Astrocyte (in vitro differentiated cells and primary cell): ENCODE data around the gene PFDN1. TPM values are rescaled to one million over a fixed set of nuclear protein-coding genes. Genes with fewer than 3 reads are reported as not detected.

Source experiments
- DNase-seq: peaks from one replicate; pipeline ENCODE4 v3.0.0-alpha.2; 2010; ENCODE audit warnings: low read depth
- FAIRE-seq: peaks from 2 replicates; lab custom pipeline; 2011; peaks lifted over from hg19 to GRCh38; lab: Jason Lieb, UNC
- H2AFZ ChIP-seq: 2 replicates; pipeline ENCODE4 v1.6.0; 2012; ENCODE audit warnings: low read depth, low read length, inconsistent platforms
- H3K27ac ChIP-seq: 2 replicates; pipeline ENCODE4 v1.5.1; 2011; ENCODE audit warnings: low read depth, low read length, inconsistent platforms
- H3K27me3 ChIP-seq: 2 replicates; pipeline ENCODE4 v1.6.0; 2011; ENCODE audit warnings: low read length, inconsistent platforms; ENCODE audit not compliant: insufficient read depth
- H3K36me3 ChIP-seq: 2 replicates; pipeline ENCODE4 v1.5.1; 2011; ENCODE audit warnings: low read length, inconsistent platforms; ENCODE audit not compliant: insufficient read depth
- H3K4me1 ChIP-seq: 2 replicates; pipeline ENCODE4 v1.5.1; 2011; ENCODE audit warnings: low read length, inconsistent platforms; ENCODE audit not compliant: insufficient read depth
- H3K4me2 ChIP-seq: 2 replicates; pipeline ENCODE4 v1.6.0; 2012; ENCODE audit warnings: low read length, inconsistent platforms
- H3K4me3 ChIP-seq: 2 replicates; pipeline ENCODE4 v1.5.1; 2011; ENCODE audit warnings: low read depth, mild to moderate bottlenecking, low read length, inconsistent platforms; ENCODE audit not compliant: insufficient read depth
- H3K79me2 ChIP-seq: 2 replicates; pipeline ENCODE4 v1.6.0; 2012; ENCODE audit warnings: mild to moderate bottlenecking, low read length, inconsistent platforms; ENCODE audit not compliant: insufficient read depth
- H3K9ac ChIP-seq: 2 replicates; pipeline ENCODE4 v1.6.0; 2012; ENCODE audit warnings: mild to moderate bottlenecking, low read length, inconsistent platforms
- H3K9me3 ChIP-seq: 2 replicates; pipeline ENCODE4 v1.5.1; 2012; ENCODE audit warnings: low read depth, mild to moderate bottlenecking, low read length, inconsistent platforms; ENCODE audit not compliant: insufficient read depth
- H4K20me1 ChIP-seq: 2 replicates; pipeline ENCODE4 v1.6.0; 2012; ENCODE audit warnings: low read length, inconsistent platforms; ENCODE audit not compliant: insufficient read depth
- H3K27ac Mint-ChIP-seq: one replicate; pipeline ENCODE4 v1.8.0; 2021; ENCODE audit warnings: mild to moderate bottlenecking, mixed read lengths; ENCODE audit not compliant: unreplicated experiment
- H3K27me3 Mint-ChIP-seq: one replicate; pipeline ENCODE4 v1.8.0; 2021; ENCODE audit warnings: low read depth, mixed read lengths; ENCODE audit not compliant: unreplicated experiment
- H3K36me3 Mint-ChIP-seq: one replicate; pipeline ENCODE4 v1.8.0; 2021; ENCODE audit warnings: low read depth, mixed read lengths; ENCODE audit not compliant: unreplicated experiment
- H3K4me1 Mint-ChIP-seq: one replicate; pipeline ENCODE4 v1.8.0; 2021; ENCODE audit warnings: low read depth, mixed read lengths; ENCODE audit not compliant: unreplicated experiment
- H3K4me3 Mint-ChIP-seq: one replicate; pipeline ENCODE4 v1.8.0; 2021; ENCODE audit warnings: mild to moderate bottlenecking, moderate library complexity, mixed read lengths; ENCODE audit not compliant: unreplicated experiment
- H3K9me3 Mint-ChIP-seq: one replicate; pipeline ENCODE4 v1.8.0; 2021; ENCODE audit warnings: mild to moderate bottlenecking, mixed read lengths; ENCODE audit not compliant: unreplicated experiment
- EZH2 ChIP-seq: IDR thresholded peaks from 2 replicates; pipeline ENCODE4 v1.6.1; 2012; ENCODE audit warnings: mild to moderate bottlenecking, low read length, inconsistent platforms; ENCODE audit not compliant: insufficient read depth
- total RNA-seq: library from RNA; stranded (reverse); gene quantifications from 2 replicates; pipeline ENCODE4 v1.2.1, GENCODE V29; 2021
- TF ChIP-seq, protein P1 (sequence below): IDR thresholded peaks from 2 replicates; pipeline ENCODE4 v1.5.1; 2011; ENCODE audit warnings: low read depth, mild to moderate bottlenecking, inconsistent platforms, low read length, moderate library complexity; ENCODE audit not compliant: insufficient read depth

The PFDN1 gene
- total RNA-seq, 1 donor from 2014 or later = 202 TPM

DNA sequence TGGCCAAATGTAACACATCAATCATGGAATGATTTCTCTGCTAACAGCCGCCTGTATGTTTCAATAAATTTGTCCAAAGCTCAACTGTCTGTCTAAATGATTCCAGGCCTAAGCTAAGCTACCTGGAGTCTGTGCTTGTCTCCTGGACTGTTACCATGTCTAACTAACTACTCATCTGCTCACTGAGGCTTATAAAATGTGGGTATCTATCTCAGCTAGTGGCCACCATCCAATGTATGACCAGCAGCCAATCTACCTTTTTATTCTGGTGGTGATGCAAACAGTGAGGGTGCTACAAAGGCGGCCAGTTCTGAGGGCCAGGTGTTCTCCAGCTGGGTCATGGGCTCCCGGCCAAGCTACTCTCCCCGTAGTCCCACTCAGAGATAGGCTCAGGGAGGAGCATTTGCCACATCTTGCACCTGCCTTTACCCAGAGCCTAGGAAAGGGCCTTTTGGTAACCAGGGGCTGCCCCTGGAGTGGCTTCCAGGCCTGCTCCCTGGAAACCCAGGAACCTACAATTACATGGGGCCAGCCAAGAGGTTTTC lies 59.1 kb downstream of the PFDN1 start:
- Mint-ChIP-seq H3K4me3 (no peak overlapping the region), H3K27me3 (no peaks in the 10 kb centered on the region), H3K27ac (no peak overlapping the region), H3K36me3 (peaks cover 8% of the 10 kb centered on the region), H3K9me3 (peaks cover 1% of the 10 kb centered on the region), H3K4me1 (peaks cover 51% of the 10 kb centered on the region)
- Histone ChIP-seq H3K36me3 (no peaks in the 10 kb centered on the region), H3K4me1 (peaks cover 46% of the 10 kb centered on the region), H4K20me1 (peaks cover 32% of the 10 kb centered on the region), H3K27ac (no peak overlapping the region), H3K79me2 (peaks cover 19% of the 10 kb centered on the region), H3K4me2 (no peak overlapping the region), H3K9ac (no peak overlapping the region), H3K4me3 (no peak overlapping the region), H2AFZ (no peak overlapping the region), H3K27me3 (no peaks in the 10 kb centered on the region), H3K9me3 (no peaks in the 10 kb centered on the region)
- DNase-seq (no peak), FAIRE-seq (no peak)
- TF ChIP-seq EZH2 = no peak
- TF ChIP-seq, protein P1, sequence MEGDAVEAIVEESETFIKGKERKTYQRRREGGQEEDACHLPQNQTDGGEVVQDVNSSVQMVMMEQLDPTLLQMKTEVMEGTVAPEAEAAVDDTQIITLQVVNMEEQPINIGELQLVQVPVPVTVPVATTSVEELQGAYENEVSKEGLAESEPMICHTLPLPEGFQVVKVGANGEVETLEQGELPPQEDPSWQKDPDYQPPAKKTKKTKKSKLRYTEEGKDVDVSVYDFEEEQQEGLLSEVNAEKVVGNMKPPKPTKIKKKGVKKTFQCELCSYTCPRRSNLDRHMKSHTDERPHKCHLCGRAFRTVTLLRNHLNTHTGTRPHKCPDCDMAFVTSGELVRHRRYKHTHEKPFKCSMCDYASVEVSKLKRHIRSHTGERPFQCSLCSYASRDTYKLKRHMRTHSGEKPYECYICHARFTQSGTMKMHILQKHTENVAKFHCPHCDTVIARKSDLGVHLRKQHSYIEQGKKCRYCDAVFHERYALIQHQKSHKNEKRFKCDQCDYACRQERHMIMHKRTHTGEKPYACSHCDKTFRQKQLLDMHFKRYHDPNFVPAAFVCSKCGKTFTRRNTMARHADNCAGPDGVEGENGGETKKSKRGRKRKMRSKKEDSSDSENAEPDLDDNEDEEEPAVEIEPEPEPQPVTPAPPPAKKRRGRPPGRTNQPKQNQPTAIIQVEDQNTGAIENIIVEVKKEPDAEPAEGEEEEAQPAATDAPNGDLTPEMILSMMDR = no peak

DNA sequence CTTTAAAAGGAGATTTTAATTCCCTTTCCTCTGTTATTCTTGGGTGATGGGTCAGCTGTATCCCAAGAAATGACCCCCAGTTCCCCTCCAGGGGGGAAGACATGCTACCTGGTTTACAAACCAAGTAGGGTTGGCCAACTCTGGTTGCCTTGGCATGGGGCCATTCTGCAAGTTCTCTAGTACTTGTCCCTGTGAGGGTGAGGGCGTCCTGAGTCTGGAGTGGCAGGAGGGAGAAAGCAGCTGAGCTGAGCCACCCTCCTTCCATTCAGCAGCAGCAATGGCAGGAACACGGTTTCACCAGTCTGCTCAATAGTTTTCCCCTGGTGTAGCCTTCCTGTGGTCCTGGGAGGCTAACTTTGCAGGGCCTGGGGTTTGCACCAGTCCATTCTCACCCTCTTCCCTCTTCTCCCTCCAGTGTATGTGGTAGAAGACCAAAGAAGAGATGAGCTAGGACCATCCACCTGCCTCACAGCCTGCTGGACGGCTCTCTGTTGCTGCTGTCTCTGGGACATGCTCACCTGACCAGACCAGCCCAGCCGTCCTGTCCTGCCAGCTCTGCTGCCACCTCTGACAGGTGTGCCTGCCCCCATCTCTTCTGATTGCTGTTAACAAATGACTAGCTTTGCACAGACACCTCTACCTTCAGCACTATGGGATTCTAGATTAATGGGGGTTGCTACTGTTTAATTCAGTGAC lies 59.9 kb downstream of the PFDN1 start:
- Histone ChIP-seq H3K36me3 (no peaks in the 10 kb centered on the region), H3K27ac (no peak overlapping the region), H3K4me3 (no peak overlapping the region), H3K79me2 (peaks cover 12% of the 10 kb centered on the region), H2AFZ (no peak overlapping the region), H3K4me2 (no peak overlapping the region), H3K9me3 (no peaks in the 10 kb centered on the region), H3K4me1 (peaks cover 41% of the 10 kb centered on the region), H4K20me1 (peaks cover 34% of the 10 kb centered on the region), H3K27me3 (no peaks in the 10 kb centered on the region), H3K9ac (no peak overlapping the region)
- H3K4me3 Mint-ChIP-seq = no peak overlapping the region
- TF ChIP-seq, protein P1 = no peak
- TF ChIP-seq EZH2 = no peak
- no peak overlapping the region for H3K27ac Mint-ChIP-seq
- no peaks in the 10 kb centered on the region for H3K27me3 Mint-ChIP-seq
- H3K4me1 Mint-ChIP-seq = peaks cover 51% of the 10 kb centered on the region
- peaks cover 1% of the 10 kb centered on the region for H3K9me3 Mint-ChIP-seq
- no peak for FAIRE-seq
- no peak for DNase-seq
- peaks cover 8% of the 10 kb centered on the region for H3K36me3 Mint-ChIP-seq

DNA sequence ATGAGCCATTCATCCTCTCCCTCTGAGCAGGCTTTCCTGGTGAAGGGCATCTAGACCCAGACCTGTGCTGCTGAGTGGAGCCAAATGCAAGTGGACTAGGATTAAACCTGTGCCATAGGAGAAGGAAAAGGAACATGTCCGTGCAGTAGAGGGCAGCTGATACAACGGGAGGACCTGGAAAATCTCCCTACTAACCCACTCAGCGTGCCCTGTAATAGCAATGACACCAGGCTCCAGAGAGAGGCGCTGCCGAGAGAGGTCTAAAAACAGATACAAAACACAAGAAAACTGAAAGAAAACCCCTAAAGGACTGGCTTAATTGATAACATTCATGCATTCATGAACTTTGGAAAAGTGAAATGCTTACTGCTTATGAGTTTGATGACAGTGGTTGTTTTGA lies 60.8 kb downstream of the PFDN1 start:
- DNase-seq (no peak), FAIRE-seq (no peak)
- H3K4me2 ChIP-seq = peak overlapping the region; percentile 65
- Mint-ChIP-seq H3K9me3 (peaks cover 1% of the 10 kb centered on the region), H3K27ac (peak overlapping the region; percentile 62), H3K4me3 (no peak overlapping the region), H3K27me3 (no peaks in the 10 kb centered on the region), H3K4me1 (peaks cover 47% of the 10 kb centered on the region), H3K36me3 (peaks cover 11% of the 10 kb centered on the region)
- peaks cover 34% of the 10 kb centered on the region for H4K20me1 ChIP-seq
- no peak overlapping the region for H2AFZ ChIP-seq
- H3K27me3 ChIP-seq = no peaks in the 10 kb centered on the region
- peak overlapping the region; percentile 49 for H3K9ac ChIP-seq
- H3K27ac ChIP-seq = peak overlapping the region; percentile 45
- H3K4me1 ChIP-seq = peaks cover 39% of the 10 kb centered on the region
- no peaks in the 10 kb centered on the region for H3K36me3 ChIP-seq
- peaks cover 4% of the 10 kb centered on the region for H3K79me2 ChIP-seq
- H3K4me3 ChIP-seq = no peak overlapping the region
- H3K9me3 ChIP-seq = no peaks in the 10 kb centered on the region
- no peak for TF ChIP-seq EZH2
- TF ChIP-seq, protein P1 = peak; percentile 21
